Spleen (tissue), 11 donors: Measurements from ENCODE around the gene ADGRL3. TPM values are rescaled to one million over a fixed set of nuclear protein-coding genes. Genes with fewer than 3 reads are reported as not detected.

Experiments
- DNase-seq: peaks from one replicate; pipeline ENCODE4 v3.0.0-alpha.2; 2020
- H3K27ac ChIP-seq, 8 donors: fragments of 200-600 bp; sonication (generic) in 7 of 8; 1 replicate in 4 of 8; 2 replicates in 4 of 8; pipeline versions ENCODE4 v1.5.0 to v1.8.0; 2016 to 2021; ENCODE audit warnings: inconsistent platforms in 4 of 8, mild to moderate bottlenecking in 4 of 8, moderate library complexity in 1 of 8
- H3K27me3 ChIP-seq, 7 donors: fragments of 200-600 bp; sonication (generic) in 6 of 7; replicated peaks in 1 of 7; 1 replicate in 4 of 7; 2 replicates in 3 of 7; pipeline versions ENCODE4 v1.5.0 to v1.8.0; 2016 to 2021; ENCODE audit warnings: inconsistent platforms in 3 of 7, mild to moderate bottlenecking in 1 of 7
- H3K36me3 ChIP-seq, 6 donors: fragments of 200-600 bp; sonication (generic) in 5 of 6; 1 replicate in 4 of 6; 2 replicates in 2 of 6; pipeline versions ENCODE4 v1.5.0 to v1.8.0; 2016 to 2021; ENCODE audit warnings: inconsistent platforms in 2 of 6
- H3K4me1 ChIP-seq, 6 donors: fragments of 200-600 bp; sonication (generic) in 5 of 6; 1 replicate in 3 of 6; 2 replicates in 3 of 6; pipeline versions ENCODE4 v1.5.0 to v1.8.0; 2016 to 2021; ENCODE audit warnings: inconsistent platforms in 3 of 6
- H3K4me3 ChIP-seq, 8 donors: fragments of 200-600 bp; sonication (generic) in 7 of 8; 1 replicate in 4 of 8; 2 replicates in 4 of 8; pipeline versions ENCODE4 v1.5.0 to v1.8.0; 2016 to 2021; ENCODE audit warnings: inconsistent platforms in 4 of 8, mild to moderate bottlenecking in 4 of 8, moderate library complexity in 2 of 8
- H3K9me3 ChIP-seq, 8 donors: fragments of 200-600 bp; sonication (generic) in 7 of 8; 1 replicate in 4 of 8; 2 replicates in 4 of 8; pipeline versions ENCODE4 v1.5.0 to v1.8.0; 2016 to 2021; ENCODE audit warnings: inconsistent platforms in 4 of 8
- POLR2A ChIP-seq, 3 donors: fragments of 450-650 bp; IDR thresholded peaks; one replicate each; pipeline ENCODE4 v1.5.1; 2017; ENCODE audit warnings: antibody characterized with exemption in 3 of 3, mild to moderate bottlenecking in 1 of 3
- POLR2AphosphoS5 ChIP-seq, 3 donors: sonication (generic); formaldehyde crosslinking; IDR thresholded peaks; one replicate each; pipeline ENCODE4 v1.5.1; 2017; ENCODE audit warnings: antibody characterized with exemption in 3 of 3
- WGBS, 5 donors: extraction: QIAGEN DNeasy Blood & Tissue Kit in 3 of 5; methylation state at CpG; one replicate each; pipeline versions ENCODE4 v1.1.5 to v1.1.7; 2013 to 2018; 5-methylcytosine and 5-hydroxymethylcytosine counted together
- intact Hi-C: fragments of 100-400 bp; cut with DNase I; formaldehyde crosslinking; loops from one replicate; pipeline ENCODE4 v1.15.0; 2023; ENCODE audit warnings: low total_unique reads
- polyA plus RNA-seq, 3 donors: library from polyadenylated mRNA; stranded (reverse); fragments of 200-250 nt; gene quantifications; one replicate each; pipeline ENCODE4 v1.2.1, GENCODE V29; 2013
- total RNA-seq, 7 donors: library from RNA; depleted of rRNA in 3 of 7; stranded (reverse); fragments of >200 nt in 3 of 7; fragmentation: NEBNext Ultra II Directional in 4 of 7; extraction: Animal tissue kit (Norgen Biotek cat#: 25700) in 4 of 7; gene quantifications; one replicate each; pipeline versions ENCODE4 v1.1.0 to v1.2.1, GENCODE V29; 2016 to 2021
- TF ChIP-seq, protein P1 (sequence below), 11 experiments: fragments of 200-600 bp in 7 of 11; fragments of 450-650 bp in 4 of 11; sonication (generic) in 4 of 11; IDR thresholded peaks in 8 of 11; conservative IDR thresholded peaks in 3 of 11; 1 replicate in 7 of 11; 2 replicates in 4 of 11; pipeline versions ENCODE4 v1.4.0 to v1.8.0; 2016 to 2021; ENCODE audit warnings: antibody characterized with exemption in 11 of 11, inconsistent platforms in 4 of 11, mild to moderate bottlenecking in 1 of 11
- donor health status: healthy with polysubstance abuse.
- donor health status: DM: no; HTN: no; CAD: no; lungs with moderate emphysema.
- donor health status: DM: no; HTN: no; CAD: no.
- donor health status: Bipolar disorder and iron deficiency.
- donor health status: healthy.
- donor health status: DM: no; HTN: no; CAD: no.
- donor health status: DM: yes; HTN: yes; CAD: no.

ADGRL3 gene
- total and polyA plus RNA-seq, 10 donors: 0.09 to 0.92 (median 0.46) TPM; not detected in 1

DNA sequence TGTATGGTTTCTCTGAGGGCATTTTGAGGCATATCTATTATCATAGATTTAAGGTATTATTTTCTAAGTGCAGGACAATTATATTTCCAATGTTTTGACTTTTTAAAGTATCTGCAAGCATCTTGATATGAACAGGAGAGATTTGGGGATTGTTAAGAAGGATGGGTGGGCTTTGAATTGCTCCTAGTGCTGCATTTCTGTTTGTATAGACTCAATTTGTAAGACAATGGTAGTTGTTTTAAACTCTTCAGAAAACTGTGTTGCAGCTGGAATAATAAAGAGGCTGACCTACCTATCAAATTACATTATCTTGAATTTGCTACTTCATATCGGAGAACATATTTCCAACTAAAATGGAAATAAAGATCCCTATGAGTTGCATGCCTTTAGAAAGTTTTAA, 570.3 kb downstream of the ADGRL3 start:
- H3K4me1 ChIP-seq: no peaks in the 10 kb centered on the region
- 84 to 93% (median 90%) methylated on average over 1 of the region's 1 CpG for WGBS, 5 donors
- no peaks in the 10 kb centered on the region for H3K27me3 ChIP-seq
- H3K27ac ChIP-seq: no peak overlapping the region
- H3K36me3 ChIP-seq: no peaks in the 10 kb centered on the region
- DNase-seq: no peak
- peaks cover 0 to 8% (median under 1%) of the 10 kb centered on the region in 8 donors for H3K9me3 ChIP-seq
- TF ChIP-seq, protein P1, sequence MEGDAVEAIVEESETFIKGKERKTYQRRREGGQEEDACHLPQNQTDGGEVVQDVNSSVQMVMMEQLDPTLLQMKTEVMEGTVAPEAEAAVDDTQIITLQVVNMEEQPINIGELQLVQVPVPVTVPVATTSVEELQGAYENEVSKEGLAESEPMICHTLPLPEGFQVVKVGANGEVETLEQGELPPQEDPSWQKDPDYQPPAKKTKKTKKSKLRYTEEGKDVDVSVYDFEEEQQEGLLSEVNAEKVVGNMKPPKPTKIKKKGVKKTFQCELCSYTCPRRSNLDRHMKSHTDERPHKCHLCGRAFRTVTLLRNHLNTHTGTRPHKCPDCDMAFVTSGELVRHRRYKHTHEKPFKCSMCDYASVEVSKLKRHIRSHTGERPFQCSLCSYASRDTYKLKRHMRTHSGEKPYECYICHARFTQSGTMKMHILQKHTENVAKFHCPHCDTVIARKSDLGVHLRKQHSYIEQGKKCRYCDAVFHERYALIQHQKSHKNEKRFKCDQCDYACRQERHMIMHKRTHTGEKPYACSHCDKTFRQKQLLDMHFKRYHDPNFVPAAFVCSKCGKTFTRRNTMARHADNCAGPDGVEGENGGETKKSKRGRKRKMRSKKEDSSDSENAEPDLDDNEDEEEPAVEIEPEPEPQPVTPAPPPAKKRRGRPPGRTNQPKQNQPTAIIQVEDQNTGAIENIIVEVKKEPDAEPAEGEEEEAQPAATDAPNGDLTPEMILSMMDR (IDR thresholded peaks at IDR 0.05 in 8 of 11, conservative IDR thresholded peaks at IDR 0.05 in 3 of 11): no peak
- TF ChIP-seq POLR2A (IDR thresholded peaks at IDR 0.05) (no peak), POLR2AphosphoS5 (IDR thresholded peaks at IDR 0.05) (no peak)
- H3K4me3 ChIP-seq: no peak overlapping the region
- intact Hi-C loops: no loop called here

DNA sequence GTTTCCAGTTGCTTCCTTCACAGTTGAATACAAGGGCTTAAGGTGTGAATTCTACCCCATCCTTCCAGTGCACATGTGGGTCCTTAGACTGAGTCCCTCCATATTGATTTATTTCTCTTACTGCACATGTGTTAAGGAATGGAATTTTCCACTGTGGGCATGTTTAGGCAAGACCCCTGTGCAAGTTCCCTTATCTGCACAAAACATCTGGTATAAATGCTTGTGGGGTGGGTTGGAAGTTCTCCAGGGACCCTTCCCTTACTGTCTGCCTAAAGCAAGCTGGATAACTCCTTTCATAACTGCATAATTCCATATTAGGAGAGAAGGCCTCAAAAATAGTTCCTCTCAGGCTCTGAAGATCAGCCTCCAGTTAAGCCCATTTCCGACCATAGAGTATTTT, 570.9 kb downstream of the ADGRL3 start:
- 6 to 72% (median 35%) methylated on average over 1 of the region's 1 CpG for WGBS, 5 donors
- intact Hi-C loops: no loop called here
- peaks cover 0 to 8% (median 1%) of the 10 kb centered on the region in 8 donors for H3K9me3 ChIP-seq
- TF ChIP-seq POLR2AphosphoS5 (IDR thresholded peaks at IDR 0.05): no peak
- TF ChIP-seq, protein P1 (IDR thresholded peaks at IDR 0.05 in 8 of 11, conservative IDR thresholded peaks at IDR 0.05 in 3 of 11): no peak
- no peak for TF ChIP-seq POLR2A (IDR thresholded peaks at IDR 0.05)
- H3K4me3 ChIP-seq: no peak overlapping the region
- H3K27ac ChIP-seq: no peak overlapping the region
- no peaks in the 10 kb centered on the region for H3K36me3 ChIP-seq
- no peaks in the 10 kb centered on the region for H3K27me3 ChIP-seq
- H3K4me1 ChIP-seq: no peaks in the 10 kb centered on the region
- no peak for DNase-seq

DNA sequence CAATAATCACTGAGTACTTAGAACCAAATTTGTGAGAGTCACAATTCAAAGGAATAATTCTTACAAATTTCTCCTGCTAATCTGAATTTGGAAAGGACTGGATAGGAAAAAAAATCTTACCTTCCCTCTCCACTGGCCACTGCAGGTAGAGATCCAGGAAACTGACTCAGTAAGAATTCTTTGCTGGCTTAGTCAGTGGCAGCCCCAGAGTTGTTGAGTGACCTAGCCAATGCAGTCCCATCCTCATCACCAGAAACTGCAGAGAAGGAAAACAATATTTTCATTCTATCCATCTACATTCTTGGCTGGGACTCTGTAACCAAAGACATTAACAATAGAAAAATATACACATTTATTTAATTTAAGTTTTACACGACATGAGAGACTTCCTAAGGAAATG, 572.0 kb downstream of the ADGRL3 start:
- no peaks in the 10 kb centered on the region for H3K36me3 ChIP-seq
- H3K27me3 ChIP-seq: no peaks in the 10 kb centered on the region
- no peak for DNase-seq
- WGBS, 5 donors: 38 to 62% (median 56%) methylated on average over 1 of the region's 1 CpG
- H3K4me1 ChIP-seq: no peaks in the 10 kb centered on the region
- H3K4me3 ChIP-seq: no peak overlapping the region
- H3K27ac ChIP-seq: no peak overlapping the region
- intact Hi-C loops: no loop called here
- peaks cover 0 to 10% (median 2%) of the 10 kb centered on the region in 8 donors for H3K9me3 ChIP-seq
- TF ChIP-seq, protein P1 (IDR thresholded peaks at IDR 0.05 in 8 of 11, conservative IDR thresholded peaks at IDR 0.05 in 3 of 11): no peak
- TF ChIP-seq POLR2AphosphoS5 (IDR thresholded peaks at IDR 0.05): no peak
- no peak for TF ChIP-seq POLR2A (IDR thresholded peaks at IDR 0.05)

DNA sequence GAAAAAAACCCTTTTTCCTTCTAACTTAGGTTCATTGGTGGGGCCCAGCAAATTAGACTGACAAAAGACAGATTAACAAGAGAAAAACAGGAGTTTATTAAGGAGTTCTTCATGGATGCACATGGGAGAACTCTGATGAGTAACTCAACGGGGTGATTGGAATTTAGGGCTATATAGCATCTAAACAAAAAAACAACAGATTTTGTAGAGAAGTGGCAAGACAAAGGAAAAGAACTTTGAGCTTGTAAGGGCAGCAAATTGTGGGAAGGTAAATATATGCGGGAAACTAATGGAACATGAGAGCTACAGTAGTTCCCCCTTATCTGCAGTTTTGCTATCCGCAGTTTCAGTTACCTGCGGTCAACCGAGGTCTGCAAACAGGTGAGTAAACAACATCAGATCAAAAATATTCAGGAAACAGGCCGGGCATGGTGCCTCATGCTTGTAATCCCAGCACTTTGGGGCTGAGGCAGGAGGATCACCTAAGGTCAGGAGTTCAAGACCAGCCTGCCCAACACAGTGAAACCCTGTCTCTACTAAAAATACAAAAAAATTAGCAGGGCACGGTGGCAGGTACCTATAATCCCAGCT, 573.6 kb downstream of the ADGRL3 start:
- DNase-seq: no peak
- no peak overlapping the region for H3K27ac ChIP-seq
- no peak overlapping the region for H3K4me3 ChIP-seq
- intact Hi-C loops: no loop called here
- no peaks in the 10 kb centered on the region for H3K27me3 ChIP-seq
- TF ChIP-seq POLR2AphosphoS5 (IDR thresholded peaks at IDR 0.05) (no peak), POLR2A (IDR thresholded peaks at IDR 0.05) (no peak)
- TF ChIP-seq, protein P1 (IDR thresholded peaks at IDR 0.05 in 8 of 11, conservative IDR thresholded peaks at IDR 0.05 in 3 of 11): no peak
- H3K4me1 ChIP-seq: no peaks in the 10 kb centered on the region
- WGBS, 5 donors: 68 to 82% (median 76%) methylated on average over 7 of the region's 7 CpGs
- H3K9me3 ChIP-seq: peaks cover 0 to 8% (median 2%) of the 10 kb centered on the region in 8 donors
- H3K36me3 ChIP-seq: no peaks in the 10 kb centered on the region
